Parathyroid adenoma (tissue), 2 donors: ENCODE measurements around the gene CEP128.

Experiments used
- H2AFZ ChIP-seq: fragments of 300-600 bp; sonication (generic); one replicate; pipeline ENCODE4 v1.7.0; 2017; ENCODE audit warnings: antibody characterized with exemption, mild to moderate bottlenecking
- H3K27ac ChIP-seq: fragments of 300-600 bp; sonication (generic); one replicate; pipeline ENCODE4 v1.7.0; 2017
- H3K27me3 ChIP-seq: fragments of 300-600 bp; sonication (generic); one replicate; pipeline ENCODE4 v1.7.0; 2017; ENCODE audit warnings: low read length; ENCODE audit not compliant: control insufficient read depth, insufficient read depth
- H3K36me3 ChIP-seq: fragments of 300-600 bp; sonication (generic); one replicate; pipeline ENCODE4 v1.7.0; 2017; ENCODE audit warnings: low read length; ENCODE audit not compliant: control insufficient read depth, insufficient read depth
- H3K4me1 ChIP-seq: fragments of 300-600 bp; sonication (generic); one replicate; pipeline ENCODE4 v1.7.0; 2017; ENCODE audit warnings: control low read depth
- H3K4me2 ChIP-seq: fragments of 300-600 bp; sonication (generic); one replicate; pipeline ENCODE4 v1.7.0; 2017; ENCODE audit warnings: low read length
- H3K4me3 ChIP-seq: fragments of 300-600 bp; sonication (generic); one replicate; pipeline ENCODE4 v1.7.0; 2017; ENCODE audit warnings: low read depth, low read length
- H3K79me2 ChIP-seq: fragments of 300-600 bp; sonication (generic); one replicate; pipeline ENCODE4 v1.7.0; 2017; ENCODE audit warnings: control low read depth
- H3K9ac ChIP-seq: fragments of 300-600 bp; sonication (generic); one replicate; pipeline ENCODE4 v1.7.0; 2017; ENCODE audit warnings: mild to moderate bottlenecking
- H3K9me3 ChIP-seq: fragments of 300-600 bp; sonication (generic); one replicate; pipeline ENCODE4 v1.7.0; 2017; ENCODE audit warnings: low read length; ENCODE audit not compliant: control insufficient read depth
- TF ChIP-seq, protein P1 (sequence below): fragments of 300-600 bp; sonication (generic); IDR thresholded peaks from one replicate; pipeline ENCODE4 v1.7.0; 2017; ENCODE audit warnings: antibody characterized with exemption, mild to moderate bottlenecking
- donor health status: primary hyperparathyroidism.

Gene CEP128

DNA sequence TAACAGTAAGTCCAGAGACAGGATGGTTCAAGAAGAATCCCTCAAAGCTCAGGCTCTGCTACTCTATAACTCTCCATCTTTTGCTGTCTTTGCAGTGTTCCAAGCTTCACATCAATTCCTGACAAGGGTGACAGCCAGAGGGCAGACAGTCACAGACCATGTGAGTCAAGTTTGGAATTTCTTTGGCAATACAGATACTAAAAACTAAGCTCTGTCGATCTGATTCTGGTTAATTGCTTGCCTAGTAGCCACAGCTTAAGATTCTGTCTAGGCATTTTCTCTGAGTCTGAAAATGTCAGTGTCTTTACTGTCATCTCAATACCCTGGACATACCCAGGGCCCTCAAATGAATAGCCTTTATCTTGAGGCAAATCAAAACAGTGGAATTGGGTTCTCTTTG, 153.7 kb downstream of the CEP128 start:
- Histone ChIP-seq H3K27ac (no peak overlapping the region), H3K4me1 (peaks cover 7% of the 10 kb centered on the region), H2AFZ (peak overlapping the region; percentile 47), H3K4me3 (no peak overlapping the region), H3K4me2 (no peak overlapping the region), H3K9me3 (no peaks in the 10 kb centered on the region), H3K79me2 (no peaks in the 10 kb centered on the region), H3K27me3 (no peaks in the 10 kb centered on the region), H3K36me3 (no peaks in the 10 kb centered on the region), H3K9ac (no peak overlapping the region)
- TF ChIP-seq, protein P1, sequence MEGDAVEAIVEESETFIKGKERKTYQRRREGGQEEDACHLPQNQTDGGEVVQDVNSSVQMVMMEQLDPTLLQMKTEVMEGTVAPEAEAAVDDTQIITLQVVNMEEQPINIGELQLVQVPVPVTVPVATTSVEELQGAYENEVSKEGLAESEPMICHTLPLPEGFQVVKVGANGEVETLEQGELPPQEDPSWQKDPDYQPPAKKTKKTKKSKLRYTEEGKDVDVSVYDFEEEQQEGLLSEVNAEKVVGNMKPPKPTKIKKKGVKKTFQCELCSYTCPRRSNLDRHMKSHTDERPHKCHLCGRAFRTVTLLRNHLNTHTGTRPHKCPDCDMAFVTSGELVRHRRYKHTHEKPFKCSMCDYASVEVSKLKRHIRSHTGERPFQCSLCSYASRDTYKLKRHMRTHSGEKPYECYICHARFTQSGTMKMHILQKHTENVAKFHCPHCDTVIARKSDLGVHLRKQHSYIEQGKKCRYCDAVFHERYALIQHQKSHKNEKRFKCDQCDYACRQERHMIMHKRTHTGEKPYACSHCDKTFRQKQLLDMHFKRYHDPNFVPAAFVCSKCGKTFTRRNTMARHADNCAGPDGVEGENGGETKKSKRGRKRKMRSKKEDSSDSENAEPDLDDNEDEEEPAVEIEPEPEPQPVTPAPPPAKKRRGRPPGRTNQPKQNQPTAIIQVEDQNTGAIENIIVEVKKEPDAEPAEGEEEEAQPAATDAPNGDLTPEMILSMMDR: peak; percentile 9

DNA sequence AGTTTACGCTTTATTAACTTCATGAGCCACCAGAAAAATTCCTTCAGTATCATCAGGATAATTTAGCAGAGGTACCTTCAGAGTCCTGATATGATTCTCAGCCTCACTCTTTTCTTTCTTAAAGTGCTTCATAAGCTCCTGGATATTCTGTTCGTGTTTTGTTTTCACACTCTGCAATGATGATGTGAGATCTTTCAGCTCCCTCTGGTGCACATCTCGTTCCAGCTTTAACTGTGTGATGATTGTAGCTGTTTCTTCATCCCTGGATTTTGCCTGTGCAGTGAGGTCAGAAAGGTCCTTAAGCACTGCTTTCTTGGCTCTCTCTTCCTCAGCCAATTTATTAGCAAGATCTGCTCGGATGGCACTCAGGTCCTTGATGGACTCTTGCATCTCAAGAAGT, 156.7 kb downstream of the CEP128 start:
- H3K4me2 ChIP-seq: no peak overlapping the region
- TF ChIP-seq, protein P1: peak; percentile 53
- H3K27me3 ChIP-seq: no peaks in the 10 kb centered on the region
- peak overlapping the region; percentile 65 for H2AFZ ChIP-seq
- H3K79me2 ChIP-seq: no peaks in the 10 kb centered on the region
- H3K36me3 ChIP-seq: no peaks in the 10 kb centered on the region
- peaks cover 7% of the 10 kb centered on the region for H3K4me1 ChIP-seq
- peak overlapping the region; percentile 44 for H3K27ac ChIP-seq
- no peak overlapping the region for H3K4me3 ChIP-seq
- H3K9ac ChIP-seq: no peak overlapping the region
- H3K9me3 ChIP-seq: no peaks in the 10 kb centered on the region

DNA sequence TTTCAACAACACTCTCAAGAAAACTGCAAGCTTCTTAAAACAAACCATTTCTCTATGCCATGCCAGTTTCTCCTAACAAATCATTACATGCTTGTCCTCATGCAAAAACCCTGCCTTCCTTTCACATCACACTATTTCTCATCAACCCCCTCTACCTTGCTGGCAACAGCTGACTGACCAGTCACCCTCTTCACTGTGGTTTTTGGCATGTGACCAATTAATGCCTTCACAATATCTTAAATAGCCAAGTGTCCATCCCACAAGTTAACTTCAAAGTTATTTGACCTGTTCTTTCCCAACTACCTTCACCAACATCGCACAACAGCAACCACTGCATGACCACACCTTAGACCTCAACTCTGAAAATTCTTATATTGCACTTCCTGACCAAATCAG, 159.6 kb downstream of the CEP128 start:
- Histone ChIP-seq H3K36me3 (no peaks in the 10 kb centered on the region), H3K27me3 (no peaks in the 10 kb centered on the region), H3K9me3 (no peaks in the 10 kb centered on the region), H3K79me2 (no peaks in the 10 kb centered on the region), H3K4me3 (no peak overlapping the region), H3K4me1 (peaks cover 7% of the 10 kb centered on the region), H3K27ac (no peak overlapping the region), H2AFZ (no peak overlapping the region), H3K4me2 (no peak overlapping the region), H3K9ac (no peak overlapping the region)
- TF ChIP-seq, protein P1: no peak

DNA sequence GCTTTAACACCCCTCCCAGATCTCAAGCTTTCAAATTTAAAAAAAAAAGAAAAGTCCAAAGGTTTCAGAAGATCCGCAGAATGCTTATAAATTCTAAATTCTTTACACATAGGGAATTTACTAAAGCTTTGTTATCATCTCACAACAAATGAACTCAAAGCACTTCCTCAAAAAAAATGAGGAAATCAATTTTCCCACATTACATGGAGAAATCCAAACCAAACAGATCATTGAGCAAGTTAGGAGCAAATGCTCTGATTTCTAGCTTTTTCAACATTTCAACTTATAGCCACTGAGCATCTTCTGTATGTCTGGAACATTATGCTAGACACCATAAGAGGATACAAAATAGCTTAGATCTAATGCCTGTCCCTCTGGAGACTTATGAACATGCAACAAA, 161.0 kb downstream of the CEP128 start:
- TF ChIP-seq, protein P1: no peak
- no peaks in the 10 kb centered on the region for H3K36me3 ChIP-seq
- no peaks in the 10 kb centered on the region for H3K79me2 ChIP-seq

DNA sequence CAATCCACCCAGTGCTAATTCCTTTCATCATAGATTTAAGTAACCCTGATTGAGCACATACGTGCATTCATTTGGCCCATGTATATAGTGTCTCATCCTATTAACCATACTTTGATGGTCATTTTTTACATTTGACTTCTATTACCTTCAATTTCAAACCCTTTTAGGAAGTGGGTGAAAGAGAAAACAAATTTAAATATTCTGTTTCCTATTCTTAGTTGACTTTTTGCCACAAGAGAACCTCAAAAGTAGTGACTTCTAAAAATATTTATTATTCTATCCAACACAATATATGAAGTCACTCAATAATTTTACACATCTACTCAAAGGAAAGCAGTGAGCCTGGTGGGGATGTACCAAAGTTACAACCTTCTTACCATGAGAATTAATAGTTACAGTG, 164.9 kb downstream of the CEP128 start:
- Histone ChIP-seq H3K27ac (no peak overlapping the region), H3K79me2 (no peaks in the 10 kb centered on the region), H3K4me3 (no peak overlapping the region), H2AFZ (no peak overlapping the region), H3K27me3 (no peaks in the 10 kb centered on the region), H3K4me2 (no peak overlapping the region), H3K9ac (no peak overlapping the region), H3K4me1 (no peaks in the 10 kb centered on the region), H3K9me3 (no peaks in the 10 kb centered on the region), H3K36me3 (no peaks in the 10 kb centered on the region)
- TF ChIP-seq, protein P1: no peak

More for the DNA sequence above, 161.0 kb downstream of the CEP128 start:
- H3K4me1 ChIP-seq: peaks cover 7% of the 10 kb centered on the region
- H2AFZ ChIP-seq: no peak overlapping the region
- H3K9me3 ChIP-seq: no peaks in the 10 kb centered on the region
- H3K27me3 ChIP-seq: no peaks in the 10 kb centered on the region
- no peak overlapping the region for H3K27ac ChIP-seq
- H3K4me2 ChIP-seq: no peak overlapping the region
- H3K4me3 ChIP-seq: no peak overlapping the region
- no peak overlapping the region for H3K9ac ChIP-seq
